Liver (tissue), 9 donors: ENCODE data around the gene RIC8B. TPM values are rescaled to one million over a fixed set of nuclear protein-coding genes. Genes with fewer than 3 reads are reported as not detected.

Experiments used
- DNase-seq: peaks from one replicate; pipeline ENCODE4 v3.0.0-alpha.2; 2017; ENCODE audit warnings: low spot score
- H3K27ac ChIP-seq, 2 donors: one replicate each; pipeline ENCODE4 v1.7.0; 2013; ENCODE audit warnings: inconsistent platforms in 2 of 2, low read length in 2 of 2, control low read depth in 1 of 2, low read depth in 1 of 2, mild to moderate bottlenecking in 1 of 2
- H3K27me3 ChIP-seq, 4 donors: one replicate each; pipeline versions ENCODE4 v1.6.1 to v1.7.0; 2013; ENCODE audit warnings: low read length in 3 of 4, inconsistent platforms in 1 of 4, mild to moderate bottlenecking in 1 of 4, moderate library complexity in 1 of 4; ENCODE audit not compliant: control insufficient read depth in 4 of 4, insufficient read depth in 4 of 4
- H3K36me3 ChIP-seq, 4 donors: one replicate each; pipeline versions ENCODE4 v1.6.1 to v1.7.0; 2013; ENCODE audit warnings: low read length in 3 of 4, mild to moderate bottlenecking in 3 of 4, low read depth in 1 of 4, moderate library complexity in 1 of 4; ENCODE audit not compliant: control insufficient read depth in 4 of 4, insufficient read depth in 3 of 4
- H3K4me1 ChIP-seq, 4 donors: one replicate each; pipeline versions ENCODE4 v1.6.1 to v1.7.0; 2013; ENCODE audit warnings: low read length in 3 of 4, mild to moderate bottlenecking in 3 of 4, moderate library complexity in 1 of 4; ENCODE audit not compliant: control insufficient read depth in 4 of 4, insufficient read depth in 4 of 4
- H3K4me3 ChIP-seq, 3 donors: one replicate each; pipeline versions ENCODE4 v1.6.1 to v1.7.0; 2013; ENCODE audit warnings: low read length in 3 of 3, control low read depth in 1 of 3, low read depth in 1 of 3, mild to moderate bottlenecking in 1 of 3
- H3K9ac ChIP-seq, 2 donors: one replicate each; pipeline ENCODE4 v1.7.0; 2013; ENCODE audit warnings: low read length in 2 of 2, mild to moderate bottlenecking in 2 of 2, moderate library complexity in 2 of 2, control low read depth in 1 of 2, low read depth in 1 of 2
- H3K9me3 ChIP-seq, 4 donors: one replicate each; pipeline versions ENCODE4 v1.6.1 to v1.7.0; 2013; ENCODE audit warnings: low read length in 3 of 4; ENCODE audit not compliant: control insufficient read depth in 4 of 4
- EGR1 ChIP-seq, 2 donors: IDR thresholded peaks; 2 replicates each; pipeline ENCODE4 v1.6.1; 2016 to 2018; ENCODE audit warnings: antibody characterized with exemption in 2 of 2, low read depth in 2 of 2
- FOXA1 ChIP-seq: IDR thresholded peaks from 2 replicates; pipeline ENCODE4 v1.6.1; 2016; ENCODE audit warnings: antibody characterized with exemption
- FOXA2 ChIP-seq: IDR thresholded peaks from 2 replicates; pipeline ENCODE4 v1.6.1; 2016; ENCODE audit warnings: antibody characterized with exemption
- GABPA ChIP-seq, 2 donors: IDR thresholded peaks in 1 of 2; conservative IDR thresholded peaks in 1 of 2; 2 replicates each; pipeline ENCODE4 v1.6.1; 2016; ENCODE audit warnings: antibody characterized with exemption in 2 of 2, mild to moderate bottlenecking in 1 of 2, moderate library complexity in 1 of 2
- HNF4G ChIP-seq: IDR thresholded peaks from 2 replicates; pipeline ENCODE4 v1.6.1; 2016; ENCODE audit warnings: antibody characterized with exemption
- JUND ChIP-seq, 2 donors: IDR thresholded peaks; 2 replicates each; pipeline ENCODE4 v1.6.1; 2016; ENCODE audit warnings: antibody characterized with exemption in 2 of 2
- NR2F2 ChIP-seq: IDR thresholded peaks from 2 replicates; pipeline ENCODE4 v1.6.1; 2016; ENCODE audit warnings: antibody characterized with exemption
- RAD21 ChIP-seq, 2 donors: IDR thresholded peaks; 2 replicates each; pipeline ENCODE4 v1.6.1; 2016; ENCODE audit warnings: antibody characterized with exemption in 2 of 2, mild to moderate bottlenecking in 2 of 2
- SP1 ChIP-seq: IDR thresholded peaks from 2 replicates; pipeline ENCODE4 v1.6.1; 2018; ENCODE audit warnings: antibody characterized with exemption, mild to moderate bottlenecking
- TAF1 ChIP-seq: conservative IDR thresholded peaks from 2 replicates; pipeline ENCODE4 v1.6.1; 2016; ENCODE audit warnings: antibody characterized with exemption, mild to moderate bottlenecking
- WGBS: extraction: QIAGEN DNeasy Blood & Tissue Kit; methylation state at CpG from one replicate; pipeline ENCODE4 v1.1.7; 2013; 5-methylcytosine and 5-hydroxymethylcytosine counted together
- polyA plus RNA-seq, 2 donors: library from polyadenylated mRNA; stranded (reverse) in 1 of 2; unstranded in 1 of 2; fragments of 200-250 nt in 1 of 2; fragments of >200 nt in 1 of 2; fragmentation: Nextera tagmentation in 1 of 2; extraction: Ambion mirVana in 1 of 2; gene quantifications; one replicate each; pipeline versions ENCODE4 v1.2.1 to v1.2.3, GENCODE V29; 2013 to 2015
- total RNA-seq, 2 donors: library from RNA; depleted of rRNA; stranded (reverse); fragments of >200 nt; gene quantifications; one replicate each; pipeline ENCODE4 v1.2.3, GENCODE V29; 2014
- TF ChIP-seq, protein P1 (sequence below): IDR thresholded peaks from 2 replicates; pipeline ENCODE4 v1.6.1; 2016; ENCODE audit warnings: antibody characterized with exemption
- TF ChIP-seq, protein P2 (sequence below): fragments of 150-350 bp; IDR thresholded peaks from 2 replicates; pipeline ENCODE4 v1.5.1; 2017; ENCODE audit warnings: improper control_type of control experiment, low read depth, low read length; ENCODE audit not compliant: missing input control
- TF ChIP-seq, protein P3 (sequence below): IDR thresholded peaks from 2 replicates; pipeline ENCODE4 v1.6.1; 2016; ENCODE audit warnings: antibody characterized with exemption, mild to moderate bottlenecking
- TF ChIP-seq, protein P4 (sequence below): IDR thresholded peaks from 2 replicates; pipeline ENCODE4 v1.6.1; 2016; ENCODE audit warnings: antibody characterized with exemption
- TF ChIP-seq, protein P5 (sequence below): IDR thresholded peaks from 2 replicates; pipeline ENCODE4 v1.6.1; 2016; ENCODE audit warnings: antibody characterized with exemption
- donor health status: healthy.
- donor health status: healthy.
- donor health status: healthy.
- donor health status: healthy.
- donor health status: healthy.

RIC8B gene
- total and polyA plus RNA-seq, 4 donors = 2.7 to 15.1 (median 4.2) TPM

DNA sequence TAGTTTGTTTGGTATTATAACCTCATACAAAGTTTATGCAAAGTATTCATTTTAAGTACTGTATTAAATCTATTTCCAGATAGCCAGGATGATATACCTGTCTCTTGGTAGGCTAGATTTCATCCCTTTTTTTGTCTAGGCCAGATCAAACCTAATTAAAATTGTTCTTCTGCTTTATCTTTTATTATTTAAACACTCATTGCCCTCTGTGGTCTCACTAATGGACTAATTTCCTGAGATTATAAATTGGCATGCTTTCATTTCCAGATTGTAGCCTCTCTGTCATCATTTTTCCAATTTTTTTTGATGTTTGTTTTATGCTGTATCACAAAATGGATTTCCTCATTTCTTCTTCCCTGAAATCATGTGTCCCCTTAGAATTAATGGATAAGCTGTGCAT, 95.6 kb downstream of the RIC8B start (continued):
- no peak for TF ChIP-seq HNF4G
- no peak for TF ChIP-seq JUND (IDR thresholded peaks at IDR 0.05)

DNA sequence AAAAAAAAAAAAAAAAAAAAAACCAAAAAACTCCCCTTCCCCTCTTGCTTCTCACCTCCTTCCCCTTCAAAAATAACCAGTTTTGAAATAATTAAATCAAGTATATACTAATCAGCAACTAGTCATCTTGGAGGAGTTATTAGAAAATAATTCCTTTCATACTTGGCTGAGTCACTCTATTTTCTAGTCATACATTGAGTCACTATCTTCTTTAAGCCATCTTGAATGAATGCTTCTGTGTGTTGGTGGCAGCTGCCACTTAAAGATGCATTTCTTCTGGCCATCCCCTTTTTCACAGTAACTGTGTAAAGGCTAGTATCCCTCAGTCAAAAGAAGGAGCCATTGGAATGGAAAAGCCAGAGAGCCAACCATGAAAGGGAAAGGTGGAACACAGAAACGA, 97.0 kb downstream of the RIC8B start:
- H3K4me1 ChIP-seq = no peaks in the 10 kb centered on the region
- no peak overlapping the region for H3K4me3 ChIP-seq
- no peak overlapping the region for H3K27ac ChIP-seq
- no peak for TF ChIP-seq FOXA1
- TF ChIP-seq RAD21 (IDR thresholded peaks at IDR 0.05) = no peak
- TF ChIP-seq, protein P1, sequence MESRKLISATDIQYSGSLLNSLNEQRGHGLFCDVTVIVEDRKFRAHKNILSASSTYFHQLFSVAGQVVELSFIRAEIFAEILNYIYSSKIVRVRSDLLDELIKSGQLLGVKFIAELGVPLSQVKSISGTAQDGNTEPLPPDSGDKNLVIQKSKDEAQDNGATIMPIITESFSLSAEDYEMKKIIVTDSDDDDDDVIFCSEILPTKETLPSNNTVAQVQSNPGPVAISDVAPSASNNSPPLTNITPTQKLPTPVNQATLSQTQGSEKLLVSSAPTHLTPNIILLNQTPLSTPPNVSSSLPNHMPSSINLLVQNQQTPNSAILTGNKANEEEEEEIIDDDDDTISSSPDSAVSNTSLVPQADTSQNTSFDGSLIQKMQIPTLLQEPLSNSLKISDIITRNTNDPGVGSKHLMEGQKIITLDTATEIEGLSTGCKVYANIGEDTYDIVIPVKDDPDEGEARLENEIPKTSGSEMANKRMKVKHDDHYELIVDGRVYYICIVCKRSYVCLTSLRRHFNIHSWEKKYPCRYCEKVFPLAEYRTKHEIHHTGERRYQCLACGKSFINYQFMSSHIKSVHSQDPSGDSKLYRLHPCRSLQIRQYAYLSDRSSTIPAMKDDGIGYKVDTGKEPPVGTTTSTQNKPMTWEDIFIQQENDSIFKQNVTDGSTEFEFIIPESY = no peak
- no peak for TF ChIP-seq GABPA (IDR thresholded peaks at IDR 0.05 in 1 of 2, conservative IDR thresholded peaks at IDR 0.05 in 1 of 2)
- no peak for TF ChIP-seq HNF4G
- TF ChIP-seq EGR1 (IDR thresholded peaks at IDR 0.05; ENCODE audit: low read depth in 2 of 2) = no peak
- no peak for TF ChIP-seq FOXA2
- TF ChIP-seq, protein P2, sequence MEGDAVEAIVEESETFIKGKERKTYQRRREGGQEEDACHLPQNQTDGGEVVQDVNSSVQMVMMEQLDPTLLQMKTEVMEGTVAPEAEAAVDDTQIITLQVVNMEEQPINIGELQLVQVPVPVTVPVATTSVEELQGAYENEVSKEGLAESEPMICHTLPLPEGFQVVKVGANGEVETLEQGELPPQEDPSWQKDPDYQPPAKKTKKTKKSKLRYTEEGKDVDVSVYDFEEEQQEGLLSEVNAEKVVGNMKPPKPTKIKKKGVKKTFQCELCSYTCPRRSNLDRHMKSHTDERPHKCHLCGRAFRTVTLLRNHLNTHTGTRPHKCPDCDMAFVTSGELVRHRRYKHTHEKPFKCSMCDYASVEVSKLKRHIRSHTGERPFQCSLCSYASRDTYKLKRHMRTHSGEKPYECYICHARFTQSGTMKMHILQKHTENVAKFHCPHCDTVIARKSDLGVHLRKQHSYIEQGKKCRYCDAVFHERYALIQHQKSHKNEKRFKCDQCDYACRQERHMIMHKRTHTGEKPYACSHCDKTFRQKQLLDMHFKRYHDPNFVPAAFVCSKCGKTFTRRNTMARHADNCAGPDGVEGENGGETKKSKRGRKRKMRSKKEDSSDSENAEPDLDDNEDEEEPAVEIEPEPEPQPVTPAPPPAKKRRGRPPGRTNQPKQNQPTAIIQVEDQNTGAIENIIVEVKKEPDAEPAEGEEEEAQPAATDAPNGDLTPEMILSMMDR = no peak
- no peak for TF ChIP-seq SP1
- no peak for TF ChIP-seq NR2F2
- TF ChIP-seq, protein P3, sequence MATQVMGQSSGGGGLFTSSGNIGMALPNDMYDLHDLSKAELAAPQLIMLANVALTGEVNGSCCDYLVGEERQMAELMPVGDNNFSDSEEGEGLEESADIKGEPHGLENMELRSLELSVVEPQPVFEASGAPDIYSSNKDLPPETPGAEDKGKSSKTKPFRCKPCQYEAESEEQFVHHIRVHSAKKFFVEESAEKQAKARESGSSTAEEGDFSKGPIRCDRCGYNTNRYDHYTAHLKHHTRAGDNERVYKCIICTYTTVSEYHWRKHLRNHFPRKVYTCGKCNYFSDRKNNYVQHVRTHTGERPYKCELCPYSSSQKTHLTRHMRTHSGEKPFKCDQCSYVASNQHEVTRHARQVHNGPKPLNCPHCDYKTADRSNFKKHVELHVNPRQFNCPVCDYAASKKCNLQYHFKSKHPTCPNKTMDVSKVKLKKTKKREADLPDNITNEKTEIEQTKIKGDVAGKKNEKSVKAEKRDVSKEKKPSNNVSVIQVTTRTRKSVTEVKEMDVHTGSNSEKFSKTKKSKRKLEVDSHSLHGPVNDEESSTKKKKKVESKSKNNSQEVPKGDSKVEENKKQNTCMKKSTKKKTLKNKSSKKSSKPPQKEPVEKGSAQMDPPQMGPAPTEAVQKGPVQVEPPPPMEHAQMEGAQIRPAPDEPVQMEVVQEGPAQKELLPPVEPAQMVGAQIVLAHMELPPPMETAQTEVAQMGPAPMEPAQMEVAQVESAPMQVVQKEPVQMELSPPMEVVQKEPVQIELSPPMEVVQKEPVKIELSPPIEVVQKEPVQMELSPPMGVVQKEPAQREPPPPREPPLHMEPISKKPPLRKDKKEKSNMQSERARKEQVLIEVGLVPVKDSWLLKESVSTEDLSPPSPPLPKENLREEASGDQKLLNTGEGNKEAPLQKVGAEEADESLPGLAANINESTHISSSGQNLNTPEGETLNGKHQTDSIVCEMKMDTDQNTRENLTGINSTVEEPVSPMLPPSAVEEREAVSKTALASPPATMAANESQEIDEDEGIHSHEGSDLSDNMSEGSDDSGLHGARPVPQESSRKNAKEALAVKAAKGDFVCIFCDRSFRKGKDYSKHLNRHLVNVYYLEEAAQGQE = no peak
- TF ChIP-seq, protein P4, sequence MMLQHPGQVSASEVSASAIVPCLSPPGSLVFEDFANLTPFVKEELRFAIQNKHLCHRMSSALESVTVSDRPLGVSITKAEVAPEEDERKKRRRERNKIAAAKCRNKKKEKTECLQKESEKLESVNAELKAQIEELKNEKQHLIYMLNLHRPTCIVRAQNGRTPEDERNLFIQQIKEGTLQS = no peak
- no peak for TF ChIP-seq TAF1
- TF ChIP-seq, protein P5, sequence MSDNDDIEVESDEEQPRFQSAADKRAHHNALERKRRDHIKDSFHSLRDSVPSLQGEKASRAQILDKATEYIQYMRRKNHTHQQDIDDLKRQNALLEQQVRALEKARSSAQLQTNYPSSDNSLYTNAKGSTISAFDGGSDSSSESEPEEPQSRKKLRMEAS = no peak
- no peak for TF ChIP-seq JUND (IDR thresholded peaks at IDR 0.05)
- DNase-seq = no peak
- no peaks in the 10 kb centered on the region for H3K9me3 ChIP-seq
- H3K36me3 ChIP-seq = peaks cover 0 to 26% (median 8%) of the 10 kb centered on the region in 4 donors
- WGBS = 100% methylated on average over 1 of the region's 1 CpG
- H3K27me3 ChIP-seq = no peaks in the 10 kb centered on the region
- H3K9ac ChIP-seq = no peak overlapping the region
